ENCODE measurements around the gene PDCD1LG2.

PDCD1LG2 gene

DNA sequence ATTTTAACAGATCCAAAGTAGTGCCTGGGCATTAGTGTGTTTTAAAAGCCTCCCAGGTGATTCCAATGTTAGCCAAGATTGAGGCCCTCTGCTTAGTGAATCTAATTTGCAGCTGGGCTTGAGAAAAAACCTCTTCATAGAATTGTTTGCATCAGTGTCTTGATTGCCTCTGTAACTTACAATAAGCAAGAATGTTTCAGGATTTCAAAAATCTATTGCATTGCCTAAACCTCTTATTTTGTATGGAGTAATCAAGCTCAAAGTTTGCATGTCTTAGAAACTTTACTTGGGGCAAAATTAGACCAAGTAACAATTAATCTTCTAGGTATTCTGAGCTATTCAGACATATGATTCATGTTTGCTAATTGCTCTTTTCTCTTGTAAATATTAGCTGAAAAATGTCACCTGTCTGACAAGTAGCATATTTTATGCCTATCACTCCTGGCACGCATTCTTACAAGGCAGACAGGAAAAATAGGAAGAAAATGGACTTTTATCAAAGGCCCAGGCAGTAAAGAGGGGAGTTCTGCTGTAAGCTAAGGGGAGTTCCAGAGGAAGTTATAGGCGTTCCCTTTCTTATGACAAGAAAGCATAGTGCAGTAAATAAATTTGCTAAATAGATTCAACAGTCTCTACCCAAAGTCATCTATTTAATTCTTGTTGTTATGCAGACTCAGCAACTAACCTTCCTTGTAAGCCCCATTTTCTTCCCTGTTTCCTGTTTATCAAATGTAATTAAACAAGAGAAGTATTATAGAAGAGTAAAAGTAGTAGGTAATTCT lies 21.0 kb downstream of the PDCD1LG2 start:
- DNase-seq = peak in 1 of 5 experiments; percentile 54

DNA sequence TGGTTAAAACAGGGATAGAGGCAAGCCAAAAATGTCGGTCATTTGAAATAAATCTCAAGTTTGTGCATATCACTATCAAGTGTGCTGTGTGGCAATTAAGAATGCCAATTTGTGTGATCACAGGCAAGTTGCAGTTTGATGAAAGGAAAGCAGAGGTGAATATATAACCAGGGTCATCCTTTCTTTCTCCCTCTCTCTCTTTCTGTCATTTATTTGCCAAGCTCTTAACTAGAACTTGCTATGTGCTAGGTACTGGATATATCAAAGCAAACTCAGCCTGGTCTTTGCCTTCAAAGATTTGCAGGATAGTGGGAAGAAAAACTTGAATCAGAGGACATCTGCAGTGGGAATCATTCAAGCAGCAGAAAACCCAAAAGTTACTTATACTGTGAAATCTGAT lies 22.0 kb downstream of the PDCD1LG2 start:
- DNase-seq = no peak

DNA sequence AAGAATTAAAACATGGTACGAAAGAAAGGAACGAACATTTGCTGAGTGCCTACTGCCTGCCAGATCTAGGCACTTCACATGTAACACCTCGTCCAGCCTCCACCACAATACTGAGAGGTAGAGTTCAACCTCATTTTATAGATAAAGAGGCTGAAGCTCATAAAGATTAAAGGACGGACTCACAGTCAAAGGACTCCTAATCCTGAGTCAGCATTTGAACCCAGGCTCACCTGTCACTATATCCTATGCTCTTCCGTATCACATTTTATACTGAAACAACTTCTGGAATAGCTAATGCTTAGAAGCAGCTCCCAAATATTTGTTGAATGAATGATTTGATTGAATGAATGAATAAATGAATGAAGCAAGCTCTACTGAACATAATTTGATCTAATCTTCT lies 22.5 kb downstream of the PDCD1LG2 start:
- DNase-seq = no peak

DNA sequence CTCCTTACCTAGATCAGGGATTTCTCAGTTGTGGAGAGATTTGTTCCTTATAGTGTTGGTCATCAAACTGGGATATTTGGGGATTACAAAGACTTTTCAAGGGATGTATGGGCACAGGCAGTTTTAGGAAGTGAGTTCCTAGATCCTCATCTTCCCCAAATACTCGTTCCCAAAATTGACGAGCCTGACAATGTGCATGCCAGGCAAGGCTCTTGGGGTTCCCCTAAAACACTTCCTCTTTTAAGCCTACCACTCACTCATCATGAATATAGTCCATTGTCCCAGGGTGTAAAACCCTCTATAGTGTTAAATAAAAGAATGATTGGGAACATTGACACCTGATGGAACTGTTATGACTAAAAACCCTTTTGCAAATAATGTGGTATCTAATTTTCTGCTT lies 26.4 kb downstream of the PDCD1LG2 start:
- no peak for DNase-seq

DNA sequence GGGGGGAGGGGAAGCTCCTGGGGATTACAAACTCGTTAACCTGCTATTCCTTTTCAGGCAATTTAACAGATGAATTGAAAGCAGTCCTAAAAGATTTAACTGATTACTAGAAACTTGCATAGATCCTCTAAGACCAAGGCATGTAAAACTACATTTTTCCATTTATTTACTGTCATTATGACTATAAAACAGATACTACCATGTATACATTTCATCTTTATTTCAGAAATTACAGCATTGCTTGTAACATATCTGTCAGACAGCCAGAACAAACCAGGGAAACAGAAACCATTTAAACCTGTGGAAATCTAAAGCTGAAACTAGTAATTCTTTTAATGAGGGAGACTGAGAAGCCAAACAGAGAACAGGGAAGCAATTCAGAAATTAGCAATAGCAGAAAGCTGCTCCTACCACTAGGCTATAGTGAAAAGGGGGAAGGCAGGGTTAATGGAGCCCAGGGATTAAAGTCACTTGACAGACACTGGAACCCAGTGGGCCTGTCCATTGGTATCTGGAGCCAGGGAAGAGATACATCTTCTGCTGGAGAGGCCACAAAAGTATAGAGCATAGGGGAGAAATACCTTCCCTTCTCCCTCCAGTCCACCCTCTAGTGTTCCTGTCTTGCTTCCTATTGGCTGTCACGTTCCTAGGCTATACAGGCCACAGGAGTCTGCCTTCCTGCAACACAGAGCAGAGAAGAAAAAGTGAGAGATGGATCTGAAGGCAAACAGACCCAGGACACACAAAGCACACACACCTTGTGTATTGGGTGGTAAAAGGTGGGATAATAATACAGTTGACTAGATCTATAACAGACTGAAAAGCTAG lies 33.8 kb downstream of the PDCD1LG2 start:
- DNase-seq = no peak

DNA sequence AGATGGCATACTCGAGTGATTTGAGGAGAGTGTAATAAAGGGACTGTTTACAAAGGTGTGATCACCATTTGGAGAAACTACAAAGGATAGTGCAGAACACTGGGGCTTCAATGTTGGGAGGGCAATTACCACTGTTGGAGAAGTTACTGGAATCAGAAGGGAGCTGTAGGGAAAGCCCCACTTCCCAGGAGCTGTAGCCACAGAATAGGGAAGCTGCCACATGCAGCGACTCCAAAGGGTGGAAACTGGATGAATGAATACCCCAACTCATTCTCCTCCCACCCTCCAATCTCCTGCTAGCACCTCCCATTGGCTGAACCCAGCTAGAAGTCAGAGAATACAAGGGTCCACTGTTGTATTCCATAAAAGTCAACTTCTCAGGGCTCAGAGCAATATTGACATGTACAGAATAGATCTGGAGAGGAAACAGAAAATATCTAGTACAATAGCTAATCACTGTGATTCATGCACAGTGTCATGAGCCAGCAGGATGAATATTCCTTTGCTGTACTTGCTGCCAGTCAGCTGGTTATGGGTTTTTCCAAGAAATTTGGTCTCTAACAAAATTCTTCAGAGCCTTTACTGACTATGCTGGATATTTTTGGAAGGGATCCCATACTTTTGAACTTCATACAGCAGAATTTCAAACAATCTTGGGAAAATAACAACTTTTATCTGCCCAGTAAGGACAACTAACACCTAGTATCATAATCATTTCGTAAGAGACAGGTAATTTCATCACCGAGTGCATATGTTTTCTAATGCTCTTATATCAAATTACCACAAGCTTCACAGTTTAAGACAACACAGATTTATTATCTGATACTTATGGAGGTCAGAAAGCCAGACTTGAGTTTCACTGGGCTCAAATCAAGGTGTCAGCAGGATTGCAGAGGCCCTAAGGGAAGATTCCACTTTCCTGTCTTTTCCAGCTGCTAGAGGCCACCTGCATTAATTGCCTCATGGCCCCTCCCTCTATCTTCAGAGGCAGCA lies 39.6 kb downstream of the PDCD1LG2 start:
- DNase-seq = no peak

DNA sequence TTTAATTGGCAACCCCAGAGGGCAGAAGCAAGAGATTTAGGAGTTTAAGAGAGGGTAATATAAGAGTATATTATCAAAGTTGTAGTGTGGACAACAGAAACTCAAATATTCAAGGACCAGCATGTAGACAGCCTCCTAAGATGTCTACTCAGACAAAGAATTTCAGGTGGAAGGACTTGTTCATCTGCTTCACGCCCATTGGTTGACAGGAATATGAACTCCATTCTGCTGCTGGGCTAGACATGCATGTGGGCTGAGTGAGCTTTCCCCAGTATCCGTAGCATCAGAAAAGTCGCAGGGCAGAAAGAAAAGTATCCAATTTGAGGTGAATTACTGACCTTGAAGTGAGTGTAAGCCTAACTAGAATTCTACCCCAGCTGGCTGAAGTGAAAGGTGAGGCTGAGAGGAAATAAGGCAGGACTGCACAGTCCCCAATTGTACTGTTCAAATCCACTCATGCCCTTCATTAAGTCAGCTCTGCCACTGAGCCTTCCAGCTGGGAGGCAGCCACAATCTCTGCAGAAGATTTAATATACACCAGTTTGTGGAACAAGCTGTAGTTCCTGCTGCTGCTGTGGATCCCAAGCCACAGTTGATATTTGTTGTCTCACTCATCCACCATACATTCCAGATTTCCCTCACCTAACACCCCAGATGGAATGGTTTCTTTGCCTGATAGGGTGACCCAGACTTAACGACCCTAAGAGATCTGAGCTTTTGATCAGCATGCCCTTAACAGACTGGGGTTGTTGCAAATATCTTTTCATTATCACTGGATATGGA lies 41.2 kb downstream of the PDCD1LG2 start:
- no peak for DNase-seq

DNA sequence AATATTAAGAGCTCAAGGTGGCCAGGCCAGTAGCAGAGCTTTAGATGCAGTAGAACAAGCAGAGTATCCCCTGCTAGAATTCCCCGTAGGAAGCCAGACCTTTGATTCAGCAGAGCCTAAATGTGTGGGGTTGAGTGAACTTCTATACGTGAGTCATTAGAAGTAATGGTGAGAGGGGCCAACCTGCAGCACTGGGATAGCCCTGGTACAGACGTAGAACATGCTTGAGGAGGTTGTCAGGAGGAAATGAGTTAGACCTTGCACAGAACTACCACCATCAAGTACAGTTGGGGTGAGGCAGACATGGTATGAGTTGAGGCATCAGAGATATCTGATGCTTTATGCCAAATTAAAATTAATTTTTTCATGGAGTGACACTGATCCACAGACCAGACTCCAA lies 42.0 kb downstream of the PDCD1LG2 start:
- DNase-seq = no peak

DNA sequence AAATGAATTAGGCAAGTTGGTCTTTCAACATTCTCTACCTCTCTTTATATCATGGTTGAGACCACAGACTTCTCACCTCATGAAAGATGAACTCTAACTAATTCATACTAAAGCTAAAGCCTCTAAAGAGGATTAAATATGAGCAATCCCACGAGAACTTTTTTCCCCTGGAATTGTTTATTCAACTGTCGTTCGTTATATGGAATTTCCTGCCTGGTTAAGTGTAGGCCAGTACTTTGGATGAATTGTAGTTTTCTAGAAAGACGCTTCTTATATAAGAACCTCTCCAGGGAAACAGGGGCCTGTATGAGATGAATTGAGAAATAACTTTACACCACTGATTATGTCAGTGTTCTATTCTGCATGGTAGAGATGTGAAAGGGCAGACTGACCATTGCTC lies 42.9 kb downstream of the PDCD1LG2 start:
- DNase-seq = no peak

DNA sequence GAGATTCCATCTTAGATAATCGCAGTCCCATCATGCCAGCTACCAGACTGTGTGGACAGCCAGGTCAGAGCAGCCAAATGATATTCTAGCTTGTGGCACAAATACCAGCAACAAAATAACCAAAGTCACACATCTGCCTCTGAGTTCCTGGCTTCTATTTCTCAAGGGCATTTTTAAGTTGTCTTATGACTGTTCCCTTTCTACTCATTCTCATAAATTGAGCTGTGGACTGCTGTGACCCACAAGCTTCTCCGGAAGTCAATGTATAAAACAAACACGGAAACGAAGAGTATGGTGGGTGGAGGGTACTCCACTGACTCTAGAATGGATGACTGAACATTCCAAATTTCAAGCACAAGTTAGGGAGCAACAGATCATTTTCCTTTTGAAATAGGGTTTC lies 43.9 kb downstream of the PDCD1LG2 start:
- peak in 1 of 5 experiments; percentile 64 for DNase-seq

DNA sequence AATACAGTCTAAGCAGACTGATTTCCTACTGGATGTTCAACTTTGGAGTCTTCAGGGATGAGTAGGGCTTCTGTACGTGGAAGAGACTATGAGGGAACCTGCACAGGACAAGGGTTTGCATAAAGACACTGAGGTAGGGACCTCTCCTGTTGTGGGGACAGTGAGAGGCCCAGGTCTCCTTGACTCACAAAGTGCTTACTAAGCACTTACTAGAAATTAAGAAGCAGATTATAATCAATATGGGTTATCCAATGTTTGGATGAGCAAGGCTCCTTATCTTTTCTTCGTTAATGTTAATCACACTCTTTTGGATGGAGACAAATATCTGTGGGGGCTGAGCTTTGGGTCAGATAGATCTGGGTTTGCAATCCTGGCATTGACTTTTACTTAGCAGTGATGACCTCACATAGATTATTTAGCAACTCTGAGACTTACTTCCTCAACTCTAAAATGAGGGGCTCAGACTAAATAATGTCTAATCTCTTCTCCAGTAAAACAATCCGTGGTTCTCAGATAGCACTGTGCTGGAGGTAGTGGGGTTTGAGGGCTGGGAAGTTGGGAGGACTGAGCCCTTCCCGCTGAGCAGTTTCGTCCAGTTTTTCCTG lies 45.9 kb downstream of the PDCD1LG2 start:
- no peak for DNase-seq

DNA sequence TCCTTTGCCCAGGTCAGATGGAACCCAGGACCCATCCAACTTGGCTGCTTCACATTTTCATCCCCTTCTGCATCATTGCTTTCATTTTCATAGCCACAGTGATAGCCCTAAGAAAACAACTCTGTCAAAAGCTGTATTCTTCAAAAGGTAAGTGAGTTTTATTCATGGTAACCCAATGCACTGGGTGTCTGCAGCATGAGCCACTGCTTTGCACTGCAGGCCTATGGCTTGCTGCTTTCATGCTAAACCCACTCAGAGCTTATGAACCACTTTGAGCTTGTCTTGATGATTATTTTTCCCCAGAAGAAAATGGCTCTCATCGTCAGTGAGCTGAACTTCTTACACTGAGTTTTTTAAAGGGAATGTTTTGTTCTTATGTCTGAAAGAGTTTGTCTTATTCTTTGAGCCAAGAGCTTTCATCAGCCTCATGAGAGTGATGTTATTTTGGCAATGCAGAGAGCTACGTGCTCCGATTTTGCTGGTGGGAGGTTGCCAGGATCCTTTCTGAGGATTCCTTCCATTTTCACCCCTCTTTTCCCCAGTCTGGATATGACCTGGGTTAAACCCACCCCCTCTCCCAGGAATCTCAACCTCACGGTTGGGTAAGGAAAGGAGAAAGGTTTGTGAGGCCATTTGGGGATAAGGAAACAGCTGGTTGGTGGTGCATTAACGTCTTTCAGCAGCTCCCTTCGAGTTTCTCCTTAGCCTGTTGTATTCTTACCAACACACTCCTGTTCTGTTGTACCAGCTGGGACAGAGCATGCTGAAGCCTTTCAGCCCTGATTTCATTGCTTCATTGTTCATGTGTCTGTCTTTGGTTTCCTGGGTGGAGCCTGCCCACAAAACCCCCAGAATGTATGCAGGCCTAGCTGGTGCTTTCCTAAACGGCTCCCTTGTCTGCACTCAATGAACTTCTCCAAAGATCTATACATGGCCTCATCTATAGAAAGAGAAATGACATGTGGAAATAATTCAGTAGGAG lies 47.6 kb downstream of the PDCD1LG2 start:
- peak in 3 of 5 experiments; percentile 10 to 89 (median 46) for DNase-seq

DNA sequence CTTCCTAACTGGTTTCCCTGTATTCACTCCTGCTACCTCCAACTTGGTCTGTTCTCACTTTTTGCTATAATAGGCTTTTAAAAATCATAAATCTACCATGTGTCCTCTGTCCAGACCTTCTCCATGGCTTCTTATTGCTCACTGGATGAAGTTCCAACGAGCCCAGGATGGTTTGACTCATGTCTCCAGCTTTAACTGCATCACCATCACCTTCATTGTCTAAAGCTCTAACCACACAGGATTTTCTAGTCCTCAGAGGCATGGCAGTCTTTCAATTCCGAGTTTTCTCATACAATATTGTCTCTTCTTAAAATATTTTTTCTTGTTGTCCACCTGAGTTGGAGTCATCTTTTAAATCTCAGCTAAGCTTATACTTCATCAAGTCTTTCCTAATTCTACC lies 49.3 kb downstream of the PDCD1LG2 start:
- no peak for DNase-seq

DNA sequence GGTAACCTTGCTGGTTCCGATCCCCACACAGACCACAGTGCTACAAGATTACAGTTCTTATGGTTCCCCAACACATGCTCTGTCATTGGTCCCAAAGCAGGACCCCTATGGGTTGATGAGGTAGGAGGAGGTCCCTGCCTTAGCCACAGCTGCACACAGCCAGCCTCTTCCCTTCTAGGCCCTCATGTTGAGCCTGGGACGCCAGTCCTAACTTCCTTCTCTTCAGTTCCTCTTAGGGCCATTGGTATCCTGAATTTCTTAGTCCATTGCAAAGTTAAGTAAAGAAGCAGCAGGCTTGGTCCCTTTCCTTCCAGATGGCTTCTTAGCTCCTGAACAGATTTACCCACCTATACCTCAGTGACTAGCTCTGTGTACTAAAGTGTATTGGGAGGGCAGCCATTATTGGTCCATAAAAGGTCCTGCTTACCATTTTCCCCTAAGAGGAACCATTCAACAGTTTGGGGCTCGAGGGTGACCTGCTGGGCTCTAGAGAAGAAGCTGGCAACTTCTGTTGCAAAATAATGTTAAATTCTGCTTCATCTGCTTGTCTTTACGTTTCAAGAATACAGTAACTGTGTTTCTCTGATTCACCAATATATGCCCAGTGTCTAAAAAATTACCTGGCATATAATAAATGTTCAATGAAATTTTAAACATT lies 50.2 kb downstream of the PDCD1LG2 start:
- DNase-seq = no peak

DNA sequence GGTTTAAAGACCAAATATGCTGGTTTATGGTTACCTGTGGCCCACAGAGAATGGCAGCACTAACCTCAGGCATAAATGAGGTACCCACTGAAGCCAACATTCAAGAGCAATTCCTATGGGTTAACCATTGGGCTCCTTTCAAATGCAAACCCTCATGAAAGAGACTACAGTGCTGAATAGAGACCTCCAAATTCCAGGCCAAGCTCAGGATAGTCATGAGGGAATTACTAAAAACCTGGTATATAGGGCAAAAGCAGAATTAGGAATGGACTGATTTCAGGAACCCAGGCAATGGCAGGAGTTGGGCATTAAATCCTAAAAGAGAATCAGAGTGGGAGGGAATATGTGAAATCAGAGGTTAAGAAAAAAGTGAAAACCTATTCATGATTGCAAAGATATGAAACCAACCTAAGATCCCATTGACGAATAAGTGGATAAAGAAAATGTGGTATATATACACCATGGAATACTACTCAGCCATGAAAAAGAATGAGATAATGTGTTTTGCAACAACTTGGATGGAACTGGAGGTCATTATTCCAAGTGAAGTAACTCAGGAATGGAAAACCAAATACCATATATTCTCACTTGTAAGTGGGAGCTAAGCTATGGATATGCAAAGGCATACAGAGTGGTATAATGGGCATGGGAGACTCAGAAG lies 51.6 kb downstream of the PDCD1LG2 start:
- no peak for DNase-seq

DNA sequence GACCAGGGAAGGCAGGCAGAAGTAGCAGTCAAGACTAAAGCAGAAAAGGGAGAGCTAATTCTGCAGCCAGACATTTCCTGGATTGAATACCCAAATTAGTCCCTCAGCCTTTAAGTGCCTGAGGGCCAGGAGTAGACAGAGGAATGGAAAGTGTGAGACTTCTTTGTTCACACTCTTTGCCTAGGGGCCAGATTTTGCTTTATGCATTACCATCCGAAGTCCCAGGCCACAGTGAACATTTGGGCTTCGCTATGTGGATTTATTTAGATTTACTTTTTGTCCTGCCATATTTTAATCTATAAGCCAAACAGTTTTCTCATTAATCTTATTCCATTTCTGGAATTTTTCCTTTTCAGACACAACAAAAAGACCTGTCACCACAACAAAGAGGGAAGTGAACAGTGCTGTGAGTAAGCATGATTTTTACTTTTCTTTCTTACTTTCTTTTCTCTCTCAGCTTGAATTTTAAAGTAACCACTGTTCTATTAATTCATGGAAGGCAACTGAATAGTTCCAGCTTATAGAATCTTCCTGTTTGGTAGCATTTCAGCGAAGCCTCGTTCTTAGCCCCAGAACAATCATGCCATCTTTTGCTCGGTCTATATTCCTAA lies 52.6 kb downstream of the PDCD1LG2 start:
- no peak for DNase-seq

DNA sequence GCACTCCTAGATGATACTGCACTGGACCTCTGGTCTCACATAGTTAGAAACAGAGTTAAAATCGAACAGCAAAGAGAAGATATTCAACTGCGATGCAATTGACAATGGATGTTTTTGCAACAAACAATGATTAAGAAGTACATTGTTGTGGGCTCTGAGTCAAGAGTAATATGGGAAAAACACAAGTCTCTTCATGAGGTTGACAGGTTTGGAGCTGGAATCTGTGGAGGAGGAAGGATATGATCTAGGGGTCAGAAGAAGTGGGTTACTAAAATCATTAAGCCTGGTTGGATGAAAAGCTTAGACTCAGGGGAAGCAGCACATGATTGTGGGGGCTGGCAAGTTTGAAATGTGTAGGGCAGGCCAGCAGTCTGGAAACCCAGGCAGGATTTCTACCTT lies 53.1 kb downstream of the PDCD1LG2 start:
- no peak for DNase-seq

DNA sequence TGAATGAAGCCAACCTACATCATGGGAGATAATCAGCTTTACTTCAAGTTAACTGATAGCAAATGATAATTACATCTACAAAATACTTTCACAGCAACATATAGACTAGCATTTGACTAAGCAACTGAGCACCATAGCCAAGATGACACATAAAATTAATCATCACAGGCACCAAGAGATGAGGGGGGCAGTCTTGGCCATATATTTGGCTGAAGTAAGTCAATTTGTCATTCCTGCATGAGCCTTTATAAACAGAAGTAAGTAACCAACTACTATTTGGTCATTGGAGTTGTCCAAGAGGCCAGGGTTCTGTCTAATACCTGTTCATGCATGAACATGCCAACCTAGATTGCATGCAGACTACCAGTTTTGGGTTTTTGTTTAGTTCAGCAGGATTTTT lies 53.6 kb downstream of the PDCD1LG2 start:
- no peak for DNase-seq
